Dedifferentiated amniotic fluid mesenchymal stem cell (primary cell): ENCODE data around the gene KIF21B.
"Not testable (repeated sequence)": the region's sequence is repeated elsewhere in the genome, so short reads cannot be mapped to it uniquely, and the experiment has no call there.

Experiments used
- DNase-seq: peaks from one replicate; pipeline ENCODE4 v3.0.0-alpha.2; 2016; ENCODE audit errors: extremely low spot score

The KIF21B gene

GRCh38 chr1:200938955-200939354 lies 84.6 kb downstream of the KIF21B start:
- DNase-seq, result no peak

GRCh38 chr1:200935286-200935962 lies 88.1 kb downstream of the KIF21B start:
- not testable (repeated sequence) for DNase-seq

GRCh38 chr1:200934676-200935245 lies 88.8 kb downstream of the KIF21B start:
- no peak for DNase-seq

GRCh38 chr1:200931776-200932175 lies 91.7 kb downstream of the KIF21B start:
- DNase-seq, result no peak

- not testable (repeated sequence) for DNase-seq
Observed at GRCh38 chr1:200930285-200930684, 93.2 kb downstream of the KIF21B start.

GRCh38 chr1:200929530-200930278 lies 93.8 kb downstream of the KIF21B start:
- no peak for DNase-seq

- no peak for DNase-seq
Observed at GRCh38 chr1:200925831-200926230, 97.7 kb downstream of the KIF21B start.

GRCh38 chr1:200923601-200924000 lies 99.9 kb downstream of the KIF21B start:
- DNase-seq, result peak; percentile 24

GRCh38 chr1:200922406-200922805 lies 101.1 kb downstream of the KIF21B start:
- no peak for DNase-seq

GRCh38 chr1:200921571-200922110 lies 101.9 kb downstream of the KIF21B start:
- no peak for DNase-seq
